Transverse colon (tissue), 3 donors: ENCODE data around the gene TCF21.

Experiments
- CTCF ChIP-seq, 5 experiments: fragments of 200-600 bp in 3 of 5; fragments of 450-650 bp in 2 of 5; sonication (generic) in 3 of 5; IDR thresholded peaks; 1 replicate in 2 of 5; 2 replicates in 3 of 5; pipeline ENCODE4 v1.5.1; 2016 to 2017; ENCODE audit warnings: antibody characterized with exemption in 5 of 5, inconsistent platforms in 3 of 5, mild to moderate bottlenecking in 2 of 5, moderate library complexity in 1 of 5
- POLR2A ChIP-seq: fragments of 450-650 bp; IDR thresholded peaks from one replicate; pipeline ENCODE4 v1.6.1; 2016; ENCODE audit warnings: antibody characterized with exemption, mild to moderate bottlenecking, moderate library complexity

GRCh38 chr6:133918208-133918930 is 29.5 kb downstream of the TCF21 start:
- TF ChIP-seq CTCF (IDR thresholded peaks at IDR 0.05) (no peak), POLR2A (no peak)
